H1 (cell line): ENCODE data around the gene NDUFA6. TPM values are rescaled to one million over a fixed set of nuclear protein-coding genes. Genes with fewer than 3 reads are reported as not detected.
"Not testable (repeated sequence)": the region's sequence is repeated elsewhere in the genome, so short reads cannot be mapped to it uniquely, and the experiment has no call there.

Experiments
- CTCF ChIA-PET: fragments of 300-600 bp; sonication (Branson Sonifier 250); formaldehyde crosslinking; loops from one replicate; lab custom pipeline; 2021; ENCODE audit not compliant: partially characterized antibody; lab: Charles Lee
- POLR2A ChIA-PET: fragments of 300-600 bp; sonication (Branson Sonifier 250); formaldehyde crosslinking; loops from one replicate; lab custom pipeline; 2021; ENCODE audit warnings: inconsistent platforms; ENCODE audit not compliant: partially characterized antibody; lab: Charles Lee
- DNase-seq, 2 experiments: peaks; one replicate each; pipeline versions ENCODE4 v3.0.0 to v3.0.0-alpha.2; 2010 to 2022; ENCODE audit warnings: low spot score in 2 of 2, low read depth in 1 of 2, mixed read lengths in 1 of 2
- FAIRE-seq: peaks from 2 replicates; lab custom pipeline; 2011; peaks lifted over from hg19 to GRCh38; lab: Jason Lieb, UNC
- H2AFZ ChIP-seq: 2 replicates; pipeline ENCODE4 v1.8.1; 2012; ENCODE audit warnings: low read length, inconsistent platforms
- H2AK5ac ChIP-seq: 2 replicates; pipeline ENCODE4 v1.6.1; 2013; ENCODE audit warnings: low read depth, low read length
- H2BK120ac ChIP-seq: replicated peaks from 2 replicates; pipeline ENCODE3; 2013; ENCODE audit warnings: low read depth, low read length, inconsistent platforms
- H2BK12ac ChIP-seq: 2 replicates; pipeline ENCODE4 v1.6.1; 2013; ENCODE audit warnings: low read depth, low read length
- H2BK15ac ChIP-seq: 2 replicates; pipeline ENCODE4 v1.6.1; 2013; ENCODE audit warnings: low read length
- H2BK20ac ChIP-seq: 2 replicates; pipeline ENCODE4 v1.6.1; 2013; ENCODE audit warnings: low read length
- H2BK5ac ChIP-seq: 2 replicates; pipeline ENCODE4 v1.6.1; 2013; ENCODE audit warnings: low read depth, low read length
- H3K14ac ChIP-seq: 2 replicates; pipeline ENCODE4 v1.6.1; 2013; ENCODE audit warnings: inconsistent platforms; ENCODE audit not compliant: insufficient read length
- H3K18ac ChIP-seq: 2 replicates; pipeline ENCODE4 v1.6.1; 2013; ENCODE audit warnings: low read length; ENCODE audit errors: extremely low read depth
- H3K23ac ChIP-seq: 2 replicates; pipeline ENCODE4 v1.6.1; 2013; ENCODE audit warnings: inconsistent platforms; ENCODE audit not compliant: insufficient read length
- H3K23me2 ChIP-seq: 2 replicates; pipeline ENCODE4 v1.6.1; 2013; ENCODE audit warnings: low read depth, low read length
- H3K27ac ChIP-seq: 2 replicates; pipeline ENCODE4 v1.6.1; 2011; ENCODE audit warnings: low read depth, low read length, inconsistent platforms
- H3K27me3 ChIP-seq, 4 experiments: replicated peaks in 1 of 4; 1 replicate in 1 of 4; 2 replicates in 3 of 4; pipeline versions ENCODE4 v1.6.1 to v1.8.1; 2011 to 2013; ENCODE audit warnings: low read length in 3 of 4, mild to moderate bottlenecking in 3 of 4, inconsistent platforms in 2 of 4, mixed read lengths in 2 of 4, moderate library complexity in 1 of 4; ENCODE audit not compliant: control insufficient read depth in 3 of 4, insufficient read depth in 3 of 4; ENCODE audit errors: extremely low read depth in 1 of 4
- H3K36me3 ChIP-seq, 4 experiments: 2 replicates each; pipeline versions ENCODE4 v1.6.1 to v1.8.1; 2011 to 2013; ENCODE audit warnings: mild to moderate bottlenecking in 4 of 4, low read length in 3 of 4, moderate library complexity in 2 of 4, control low read depth in 1 of 4, inconsistent platforms in 1 of 4; ENCODE audit not compliant: insufficient read depth in 4 of 4, control insufficient read depth in 2 of 4
- H3K4ac ChIP-seq: replicated peaks from 2 replicates; pipeline ENCODE3; 2013; ENCODE audit warnings: low read length, low read depth, mixed read lengths, inconsistent platforms; ENCODE audit not compliant: insufficient read length
- H3K4me1 ChIP-seq, 4 experiments: replicated peaks in 1 of 4; 1 replicate in 1 of 4; 2 replicates in 3 of 4; pipeline versions ENCODE4 v1.6.1 to v1.8.1; 2011 to 2013; ENCODE audit warnings: low read length in 3 of 4, inconsistent platforms in 2 of 4, mixed read lengths in 1 of 4; ENCODE audit not compliant: insufficient read depth in 4 of 4, control insufficient read depth in 3 of 4
- H3K4me2 ChIP-seq, 2 experiments: 2 replicates each; pipeline versions ENCODE4 v1.6.1 to v1.8.1; 2011 to 2013; ENCODE audit warnings: low read depth in 2 of 2, low read length in 2 of 2, control low read depth in 1 of 2, inconsistent platforms in 1 of 2, mild to moderate bottlenecking in 1 of 2; ENCODE audit not compliant: insufficient read depth in 1 of 2
- H3K4me3 ChIP-seq, 4 experiments: fragments of 200-600, 300-600 bp in 1 of 4; sonication (generic), shearing (Covaris generic), sonication (Bioruptor Twin) in 1 of 4; 2 replicates each; pipeline versions ENCODE4 v1.5.1 to v1.8.1; 2011 to 2016; ENCODE audit warnings: low read length in 4 of 4, low read depth in 3 of 4, control low read depth in 2 of 4, inconsistent platforms in 2 of 4, mild to moderate bottlenecking in 2 of 4, mixed read lengths in 1 of 4, moderate library complexity in 1 of 4; ENCODE audit not compliant: insufficient read depth in 2 of 4; ENCODE audit errors: extremely low read depth in 1 of 4
- H3K56ac ChIP-seq: replicated peaks from 2 replicates; pipeline ENCODE3; 2013; ENCODE audit warnings: low read depth, mild to moderate bottlenecking, mixed read lengths, low read length, inconsistent platforms; ENCODE audit not compliant: insufficient read length
- H3K79me1 ChIP-seq: 2 replicates; pipeline ENCODE4 v1.6.1; 2013; ENCODE audit warnings: low read depth, low read length, control low read depth
- H3K79me2 ChIP-seq, 2 experiments: 2 replicates each; pipeline versions ENCODE4 v1.6.1 to v1.8.1; 2012 to 2013; ENCODE audit warnings: low read length in 2 of 2, mild to moderate bottlenecking in 2 of 2, inconsistent platforms in 1 of 2; ENCODE audit not compliant: insufficient read depth in 2 of 2, control insufficient read depth in 1 of 2
- H3K9ac ChIP-seq, 4 experiments: replicated peaks in 1 of 4; 1 replicate in 1 of 4; 2 replicates in 3 of 4; pipeline versions ENCODE4 v1.6.1 to v1.8.1; 2011 to 2013; ENCODE audit warnings: low read depth in 3 of 4, low read length in 3 of 4, control low read depth in 2 of 4, mild to moderate bottlenecking in 2 of 4, moderate library complexity in 2 of 4, inconsistent platforms in 1 of 4; ENCODE audit errors: extremely low read depth in 1 of 4
- H3K9me3 ChIP-seq, 2 experiments: 2 replicates each; pipeline versions ENCODE4 v1.6.1 to v1.8.1; 2012 to 2013; ENCODE audit warnings: mild to moderate bottlenecking in 2 of 2, moderate library complexity in 2 of 2, control low read depth in 1 of 2, inconsistent platforms in 1 of 2, low read depth in 1 of 2, low read length in 1 of 2, mixed read lengths in 1 of 2; ENCODE audit not compliant: insufficient read depth in 2 of 2
- H4K20me1 ChIP-seq, 2 experiments: replicated peaks in 1 of 2; 2 replicates each; pipeline versions ENCODE3 to v1.8.1; 2011 to 2013; ENCODE audit warnings: inconsistent platforms in 2 of 2, low read length in 2 of 2, mild to moderate bottlenecking in 1 of 2; ENCODE audit not compliant: insufficient read depth in 2 of 2, control insufficient read depth in 1 of 2
- H4K5ac ChIP-seq: 2 replicates; pipeline ENCODE4 v1.6.1; 2013; ENCODE audit warnings: low read length, low read depth, mixed read lengths, inconsistent platforms; ENCODE audit not compliant: insufficient read length
- H4K8ac ChIP-seq: 2 replicates; pipeline ENCODE4 v1.8.0; 2013; ENCODE audit warnings: mild to moderate bottlenecking, moderate library complexity, low read length, inconsistent platforms; ENCODE audit not compliant: insufficient read depth; ENCODE audit errors: extremely low read depth
- H4K91ac ChIP-seq: replicated peaks from 2 replicates; pipeline ENCODE3; 2013; ENCODE audit warnings: low read length, mixed read lengths, inconsistent platforms; ENCODE audit not compliant: insufficient read length
- WGBS, 2 experiments: shearing (Covaris generic) in 1 of 2; methylation state at CpG; one replicate each; pipeline versions ENCODE4 v1.1.6 to v1.1.7; 2013 to 2015; ENCODE audit warnings: low lambda C conversion rate in 2 of 2, mixed read lengths in 2 of 2, inconsistent platforms in 1 of 2, low coverage in 1 of 2, missing lambda C conversion rate in 1 of 2; ENCODE audit not compliant: insufficient replicate concordance in 2 of 2, insufficient coverage in 1 of 2, insufficient read length in 1 of 2; ENCODE audit errors: extremely low coverage in 1 of 2, missing lambda C conversion rate in 1 of 2; 5-methylcytosine and 5-hydroxymethylcytosine counted together
- polyA plus RNA-seq, 7 experiments: library from polyadenylated mRNA; depleted of rRNA in 3 of 7; stranded (reverse) in 5 of 7; unstranded in 2 of 7; fragments of >200 nt in 5 of 7; fragments of 200-250 nt in 2 of 7; gene quantifications; 1 replicate in 5 of 7; 2 replicates in 1 of 7; 4 replicates in 1 of 7; pipeline versions ENCODE4 v1.2.1 to v1.2.3, GENCODE V29; 2011 to 2013; ENCODE audit warnings: missing spikeins in 2 of 7, mixed read lengths in 2 of 7
- total RNA-seq: library from RNA; stranded (reverse); fragmentation: NEBNext Ultra II Directional; extraction: Animal tissue kit (Norgen Biotek cat#: 25700); gene quantifications from 2 replicates; pipeline ENCODE4 v1.2.1, GENCODE V29; 2021

NDUFA6 gene
- total and polyA plus RNA-seq, 2 of the 8 experiments (the other 6 are each of a cell fraction or from before 2014, with no cell fraction given) = 76.2 to 105 TPM

DNA sequence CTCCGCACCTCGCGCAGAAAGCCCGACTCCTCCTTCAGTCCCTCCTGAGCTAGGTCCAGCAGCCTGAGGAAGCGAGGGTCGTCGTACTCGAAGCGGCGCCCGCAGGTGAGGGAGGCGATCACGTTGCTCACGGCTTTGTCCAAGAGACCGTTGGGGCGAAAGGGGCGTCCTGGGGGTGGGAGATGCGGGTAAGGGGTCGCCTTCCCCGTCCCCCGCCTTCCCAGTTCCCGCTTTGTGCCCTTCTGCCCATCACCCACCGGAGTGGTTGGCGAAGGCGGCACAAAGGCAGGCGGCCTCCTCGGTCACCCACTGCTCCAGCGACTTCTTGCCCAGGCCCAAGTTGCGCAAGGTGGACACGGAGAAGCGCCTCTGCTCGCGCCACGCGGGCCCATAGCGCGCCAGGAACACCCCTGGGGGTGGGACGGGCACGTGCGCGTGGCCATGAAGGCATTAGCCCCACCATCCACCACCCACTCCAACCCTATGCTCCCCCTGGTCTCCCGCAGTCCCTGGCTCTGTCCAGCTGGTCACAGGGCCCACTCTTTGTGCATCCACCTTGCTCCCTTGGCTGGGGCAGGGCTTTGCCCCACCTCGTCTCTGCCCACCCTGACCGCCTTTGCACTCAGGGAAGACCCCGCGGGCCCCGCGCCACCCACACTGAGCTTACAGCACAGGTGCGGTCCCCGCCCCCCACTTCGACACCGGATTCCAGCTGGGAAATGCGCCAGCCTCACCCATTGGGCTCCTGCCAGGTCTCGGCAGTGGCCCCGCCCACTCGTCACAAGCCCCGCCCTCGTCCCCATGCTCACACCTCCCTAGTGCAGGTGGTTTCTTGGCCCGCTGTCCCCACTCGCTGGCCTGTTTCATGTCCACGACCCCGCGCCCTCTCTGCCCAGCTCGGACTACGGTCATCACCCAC lies 38.5 kb upstream of the NDUFA6 start:
- H3K79me2 ChIP-seq, H3K23ac ChIP-seq, H4K8ac ChIP-seq, H3K4ac ChIP-seq, H2BK20ac ChIP-seq, H3K23me2 ChIP-seq, FAIRE-seq, H2BK12ac ChIP-seq, H3K4me1 ChIP-seq, H3K36me3 ChIP-seq, H3K9ac ChIP-seq, H3K9me3 ChIP-seq, H3K14ac ChIP-seq, H2BK15ac ChIP-seq, H3K27ac ChIP-seq, H4K20me1 ChIP-seq, H3K27me3 ChIP-seq, H3K4me2 ChIP-seq, H4K91ac ChIP-seq, H2AFZ ChIP-seq, H4K5ac ChIP-seq, DNase-seq, H3K79me1 ChIP-seq, H2AK5ac ChIP-seq, H3K4me3 ChIP-seq, H3K18ac ChIP-seq, H3K56ac ChIP-seq, H2BK120ac ChIP-seq, H2BK5ac ChIP-seq: not testable (repeated sequence)
- CTCF ChIA-PET = interaction anchor here (1.1 kb wide), 1 partner anchor 12 kb away, joined by 5 read pairs; no protein-coding TSS in a partner anchor
- POLR2A ChIA-PET = interaction anchor here (1.2 kb wide), 1 partner anchor 10 kb away, joined by 4 read pairs; no protein-coding TSS in a partner anchor
- WGBS, 2 experiments = 98% methylated on average over 7 of the region's 65 CpGs; no CpG with 5 or more reads in 1 of the 2 experiments
